22Rv1 (cell line): ENCODE data around the gene MGA.

ENCODE experiments used
- ZFX ChIP-seq: fragments of 450-650 bp; IDR thresholded peaks from 2 replicates; pipeline ENCODE4 v1.6.1; 2017; ENCODE audit warnings: antibody characterized with exemption, borderline replicate concordance
- TF ChIP-seq, protein P1 (sequence below): fragments of 450-650 bp; IDR thresholded peaks from 2 replicates; pipeline ENCODE4 v1.5.1; 2017; ENCODE audit warnings: mild to moderate bottlenecking

DNA sequence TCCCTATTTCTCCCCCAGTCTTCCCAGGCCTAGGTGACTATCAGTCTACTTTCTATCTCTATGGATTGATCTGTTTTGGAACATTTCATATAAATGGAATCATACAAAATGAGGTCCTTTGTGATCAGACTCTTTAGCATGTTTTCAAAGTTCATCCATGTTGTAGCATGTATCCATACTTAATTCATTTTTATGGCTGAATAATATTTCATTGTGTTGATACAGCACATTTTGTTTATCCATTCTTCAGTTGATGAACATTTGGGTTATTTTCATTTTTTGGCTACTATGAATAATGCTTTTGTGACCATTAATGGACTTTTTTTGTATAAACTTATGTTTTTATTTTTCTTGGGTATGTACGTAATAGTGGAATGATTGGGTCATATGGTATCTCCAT is 19.2 kb upstream of the MGA start:
- TF ChIP-seq, protein P1, sequence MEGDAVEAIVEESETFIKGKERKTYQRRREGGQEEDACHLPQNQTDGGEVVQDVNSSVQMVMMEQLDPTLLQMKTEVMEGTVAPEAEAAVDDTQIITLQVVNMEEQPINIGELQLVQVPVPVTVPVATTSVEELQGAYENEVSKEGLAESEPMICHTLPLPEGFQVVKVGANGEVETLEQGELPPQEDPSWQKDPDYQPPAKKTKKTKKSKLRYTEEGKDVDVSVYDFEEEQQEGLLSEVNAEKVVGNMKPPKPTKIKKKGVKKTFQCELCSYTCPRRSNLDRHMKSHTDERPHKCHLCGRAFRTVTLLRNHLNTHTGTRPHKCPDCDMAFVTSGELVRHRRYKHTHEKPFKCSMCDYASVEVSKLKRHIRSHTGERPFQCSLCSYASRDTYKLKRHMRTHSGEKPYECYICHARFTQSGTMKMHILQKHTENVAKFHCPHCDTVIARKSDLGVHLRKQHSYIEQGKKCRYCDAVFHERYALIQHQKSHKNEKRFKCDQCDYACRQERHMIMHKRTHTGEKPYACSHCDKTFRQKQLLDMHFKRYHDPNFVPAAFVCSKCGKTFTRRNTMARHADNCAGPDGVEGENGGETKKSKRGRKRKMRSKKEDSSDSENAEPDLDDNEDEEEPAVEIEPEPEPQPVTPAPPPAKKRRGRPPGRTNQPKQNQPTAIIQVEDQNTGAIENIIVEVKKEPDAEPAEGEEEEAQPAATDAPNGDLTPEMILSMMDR: no peak
- TF ChIP-seq ZFX: no peak
